GM15510 (cell line): ENCODE measurements around the gene ZNF217.

Source experiments
- POLR2A ChIP-seq: IDR thresholded peaks from 3 replicates; pipeline ENCODE4 v1.6.1; 2011; ENCODE audit warnings: borderline replicate concordance; ENCODE audit not compliant: insufficient read length; ENCODE audit errors: extremely low read depth

ZNF217 gene

GRCh38 chr20:53623454-53624211 lies 30.0 kb upstream of the ZNF217 start:
- TF ChIP-seq POLR2A = peak; percentile 12

GRCh38 chr20:53623134-53623453 lies 29.5 kb upstream of the ZNF217 start:
- no peak for TF ChIP-seq POLR2A

GRCh38 chr20:53622247-53623133 lies 28.9 kb upstream of the ZNF217 start:
- no peak for TF ChIP-seq POLR2A

GRCh38 chr20:53621482-53622246 lies 28.0 kb upstream of the ZNF217 start:
- no peak for TF ChIP-seq POLR2A

GRCh38 chr20:53617791-53618489 lies 24.3 kb upstream of the ZNF217 start:
- no peak for TF ChIP-seq POLR2A

- no peak for TF ChIP-seq POLR2A
Measured at GRCh38 chr20:53613748-53614147, 20.1 kb upstream of the ZNF217 start.

GRCh38 chr20:53611449-53611894 lies 17.8 kb upstream of the ZNF217 start:
- TF ChIP-seq POLR2A = no peak

- TF ChIP-seq POLR2A = peak; percentile 22
Measured at GRCh38 chr20:53609491-53610445, 16.1 kb upstream of the ZNF217 start.

- TF ChIP-seq POLR2A = no peak
Measured at GRCh38 chr20:53608456-53609452, 15.1 kb upstream of the ZNF217 start.

GRCh38 chr20:53608071-53608455 lies 14.4 kb upstream of the ZNF217 start:
- TF ChIP-seq POLR2A = no peak

- TF ChIP-seq POLR2A = no peak
Measured at GRCh38 chr20:53606364-53606985, 12.8 kb upstream of the ZNF217 start.

- TF ChIP-seq POLR2A = no peak
Measured at GRCh38 chr20:53602661-53603060, 9.0 kb upstream of the ZNF217 start.
